Activated naive CD8-positive, alpha-beta T cell treated with anti-CD3 and anti-CD28 coated beads for 36 hours (primary cell): ENCODE results near the gene RPL36A. TPM values are rescaled to one million over a fixed set of nuclear protein-coding genes. Genes with fewer than 3 reads are reported as not detected.

Experiments
- DNase-seq: peaks from one replicate; pipeline ENCODE4 v3.0.0; 2021
- H3K27ac Mint-ChIP-seq: one replicate; pipeline ENCODE4 v1.8.0; 2022; ENCODE audit warnings: mild to moderate bottlenecking, moderate library complexity, mixed read lengths
- H3K27me3 Mint-ChIP-seq: one replicate; pipeline ENCODE4 v1.8.0; 2022; ENCODE audit warnings: mild to moderate bottlenecking, mixed read lengths
- H3K36me3 Mint-ChIP-seq: one replicate; pipeline ENCODE4 v1.8.0; 2021; ENCODE audit warnings: mild to moderate bottlenecking, mixed read lengths
- H3K4me1 Mint-ChIP-seq: one replicate; pipeline ENCODE4 v1.8.0; 2021; ENCODE audit warnings: mixed read lengths
- H3K4me3 Mint-ChIP-seq: one replicate; pipeline ENCODE4 v1.8.0; 2022; ENCODE audit warnings: mild to moderate bottlenecking, moderate library complexity, mixed read lengths
- H3K9me3 Mint-ChIP-seq: one replicate; pipeline ENCODE4 v1.8.0; 2022; ENCODE audit warnings: mixed read lengths
- total RNA-seq, 2 experiments: library from RNA; stranded (reverse); gene quantifications; one replicate each; pipeline ENCODE4 v1.2.3, GENCODE V29; 2021

RPL36A gene
- total RNA-seq, 2 experiments from 2014 or later = 329 to 361 TPM

DNA sequence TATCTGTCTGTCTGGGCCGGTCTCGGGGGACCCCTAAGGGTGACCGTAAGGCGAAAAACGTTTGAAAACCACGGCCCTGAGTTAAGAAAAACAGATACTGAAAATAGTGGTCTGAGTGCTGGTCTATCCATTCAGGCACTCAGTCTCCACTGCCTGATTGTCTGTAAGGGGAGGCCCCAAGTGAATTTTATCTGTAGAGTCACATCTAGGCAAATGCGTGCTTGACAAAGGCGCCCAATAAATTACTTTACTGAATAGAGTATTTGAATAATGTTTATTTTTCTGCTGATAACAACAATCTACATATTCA, 17.7 kb downstream of the RPL36A start:
- no peaks in the 10 kb centered on the region for H3K9me3 Mint-ChIP-seq
- H3K27ac Mint-ChIP-seq = peak overlapping the region; percentile 98
- H3K4me1 Mint-ChIP-seq = peaks cover 27% of the 10 kb centered on the region
- DNase-seq = no peak
- H3K4me3 Mint-ChIP-seq = peak overlapping the region; percentile 91
- peaks cover 29% of the 10 kb centered on the region for H3K36me3 Mint-ChIP-seq
- H3K27me3 Mint-ChIP-seq = no peaks in the 10 kb centered on the region

DNA sequence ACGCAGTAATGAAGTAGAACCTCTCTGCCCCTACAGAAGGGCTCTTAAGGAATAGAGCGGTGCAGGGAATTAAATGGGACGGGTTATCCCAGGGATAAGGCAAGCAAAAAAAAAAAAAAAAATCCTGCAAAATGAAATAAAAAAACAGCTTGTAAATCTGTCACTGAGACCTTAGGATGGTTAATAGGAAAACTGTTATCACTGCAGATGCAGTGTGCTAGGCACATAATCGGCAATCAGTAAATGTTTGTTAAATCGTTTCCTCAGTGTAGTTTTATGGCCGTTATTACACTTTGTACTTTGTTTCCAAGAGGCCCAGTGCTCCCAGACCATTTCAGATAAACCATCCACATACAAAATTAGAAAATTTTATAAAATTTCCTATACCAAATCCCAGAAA, 18.2 kb downstream of the RPL36A start:
- Mint-ChIP-seq H3K27ac (peak overlapping the region; percentile 98), H3K4me1 (peaks cover 26% of the 10 kb centered on the region), H3K36me3 (peaks cover 28% of the 10 kb centered on the region), H3K9me3 (no peaks in the 10 kb centered on the region), H3K4me3 (peak overlapping the region; percentile 91), H3K27me3 (no peaks in the 10 kb centered on the region)
- no peak for DNase-seq

DNA sequence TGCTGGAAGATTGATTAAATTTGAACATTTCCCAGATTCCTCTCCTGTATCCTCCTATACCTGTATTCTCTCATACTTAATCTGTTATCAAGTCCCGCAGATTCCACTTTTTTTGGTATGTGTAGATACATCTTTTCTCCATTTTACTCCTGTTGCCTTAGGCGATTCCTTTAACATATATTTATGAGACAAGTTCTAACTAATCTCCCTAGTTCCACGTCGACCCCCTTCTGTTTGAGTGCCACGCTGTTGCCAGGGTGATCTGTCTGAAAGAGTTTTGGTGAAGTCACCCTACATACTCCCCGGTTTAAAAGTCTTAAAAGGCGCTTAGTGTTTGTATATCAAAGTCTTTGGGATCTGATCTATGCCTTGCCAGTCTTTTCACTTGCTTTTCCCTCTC, 19.6 kb downstream of the RPL36A start:
- H3K27ac Mint-ChIP-seq = peak overlapping the region; percentile 86
- peaks cover 24% of the 10 kb centered on the region for H3K36me3 Mint-ChIP-seq
- H3K9me3 Mint-ChIP-seq = no peaks in the 10 kb centered on the region
- peak; percentile 11 for DNase-seq
- peak overlapping the region; percentile 80 for H3K4me3 Mint-ChIP-seq
- peaks cover 30% of the 10 kb centered on the region for H3K4me1 Mint-ChIP-seq
- no peaks in the 10 kb centered on the region for H3K27me3 Mint-ChIP-seq

DNA sequence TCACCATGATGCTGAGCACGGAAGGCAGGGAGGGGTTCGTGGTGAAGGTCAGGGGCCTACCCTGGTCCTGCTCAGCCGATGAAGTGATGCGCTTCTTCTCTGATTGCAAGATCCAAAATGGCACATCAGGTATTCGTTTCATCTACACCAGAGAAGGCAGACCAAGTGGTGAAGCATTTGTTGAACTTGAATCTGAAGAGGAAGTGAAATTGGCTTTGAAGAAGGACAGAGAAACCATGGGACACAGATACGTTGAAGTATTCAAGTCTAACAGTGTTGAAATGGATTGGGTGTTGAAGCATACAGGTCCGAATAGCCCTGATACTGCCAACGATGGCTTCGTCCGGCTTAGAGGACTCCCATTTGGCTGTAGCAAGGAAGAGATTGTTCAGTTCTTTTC, 21.2 kb downstream of the RPL36A start:
- Mint-ChIP-seq H3K9me3 (no peaks in the 10 kb centered on the region), H3K4me3 (no peak overlapping the region), H3K27me3 (no peaks in the 10 kb centered on the region), H3K4me1 (peaks cover 32% of the 10 kb centered on the region), H3K36me3 (peaks cover 22% of the 10 kb centered on the region), H3K27ac (no peak overlapping the region)
- no peak for DNase-seq

DNA sequence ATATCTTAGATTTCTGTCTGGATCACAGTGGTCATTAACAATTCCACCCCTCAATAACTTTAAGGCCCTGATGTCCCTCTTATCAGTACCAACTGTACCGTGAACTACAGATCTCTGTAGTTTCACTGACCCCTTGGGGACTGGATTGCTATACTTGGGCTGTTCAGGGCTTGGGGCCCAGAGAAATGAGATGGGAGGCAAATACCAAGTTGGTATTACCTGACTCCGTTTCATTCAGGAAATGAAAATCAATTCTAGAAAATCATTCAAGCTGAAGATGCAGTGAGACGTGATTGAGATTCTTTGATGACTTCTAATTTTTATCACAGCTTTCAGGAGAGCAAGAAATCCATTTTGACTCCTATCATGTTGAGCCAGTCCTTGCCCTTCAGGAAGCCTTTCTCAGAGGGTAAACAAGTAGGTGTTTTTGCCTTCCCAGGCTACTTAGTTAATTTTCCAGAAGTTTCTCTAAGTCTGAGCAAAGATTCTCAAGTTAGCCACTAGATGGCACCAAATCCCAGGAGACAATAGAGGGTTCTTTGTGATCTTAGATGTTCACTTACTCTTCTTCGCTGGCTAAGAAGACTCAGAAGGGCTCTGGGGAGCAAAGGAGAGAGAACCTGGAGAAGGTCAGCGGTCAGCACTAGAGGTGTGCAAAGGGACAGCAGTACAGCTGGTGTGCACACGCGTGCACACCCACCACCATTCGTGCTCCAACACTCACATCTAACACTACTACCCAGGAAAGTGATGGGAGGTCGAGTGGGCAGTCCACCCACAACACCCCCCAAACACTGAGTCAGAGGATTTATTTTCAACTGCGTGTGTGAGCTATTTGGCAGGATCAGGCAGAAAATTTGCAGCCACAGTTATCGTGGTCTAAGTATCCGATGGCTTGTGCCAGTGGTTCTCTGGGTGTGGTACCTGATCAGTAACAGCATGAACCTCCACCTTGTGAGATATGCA, 24.7 kb downstream of the RPL36A start:
- Mint-ChIP-seq H3K27me3 (no peaks in the 10 kb centered on the region), H3K27ac (peak overlapping the region; percentile 90), H3K36me3 (peaks cover 24% of the 10 kb centered on the region), H3K4me3 (peak overlapping the region; percentile 25), H3K9me3 (no peaks in the 10 kb centered on the region), H3K4me1 (peaks cover 42% of the 10 kb centered on the region)
- DNase-seq = no peak

DNA sequence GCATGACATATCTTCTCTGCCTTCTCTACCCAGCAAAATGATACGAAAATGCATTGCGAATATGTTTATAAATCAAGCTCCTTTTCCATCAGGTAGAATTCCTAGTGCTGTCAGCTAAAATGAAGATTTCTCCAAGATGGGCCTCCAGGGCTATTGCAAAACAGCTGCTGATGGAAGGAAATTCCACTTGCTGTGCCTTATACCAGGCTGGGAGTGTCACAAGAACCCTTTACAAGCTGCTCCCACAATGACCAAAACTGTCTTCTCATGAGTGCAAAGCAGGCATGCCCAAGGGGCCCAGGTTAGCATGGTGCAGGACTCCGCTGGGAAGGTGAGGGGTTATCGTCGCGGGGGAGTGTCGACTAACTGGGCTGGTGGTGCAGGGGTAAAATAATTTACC, 25.9 kb downstream of the RPL36A start:
- DNase-seq = no peak
- H3K27me3 Mint-ChIP-seq = no peaks in the 10 kb centered on the region
- H3K36me3 Mint-ChIP-seq = peaks cover 27% of the 10 kb centered on the region
- H3K4me3 Mint-ChIP-seq = no peak overlapping the region
- H3K27ac Mint-ChIP-seq = peak overlapping the region; percentile 12
- H3K9me3 Mint-ChIP-seq = no peaks in the 10 kb centered on the region
- H3K4me1 Mint-ChIP-seq = peaks cover 37% of the 10 kb centered on the region

DNA sequence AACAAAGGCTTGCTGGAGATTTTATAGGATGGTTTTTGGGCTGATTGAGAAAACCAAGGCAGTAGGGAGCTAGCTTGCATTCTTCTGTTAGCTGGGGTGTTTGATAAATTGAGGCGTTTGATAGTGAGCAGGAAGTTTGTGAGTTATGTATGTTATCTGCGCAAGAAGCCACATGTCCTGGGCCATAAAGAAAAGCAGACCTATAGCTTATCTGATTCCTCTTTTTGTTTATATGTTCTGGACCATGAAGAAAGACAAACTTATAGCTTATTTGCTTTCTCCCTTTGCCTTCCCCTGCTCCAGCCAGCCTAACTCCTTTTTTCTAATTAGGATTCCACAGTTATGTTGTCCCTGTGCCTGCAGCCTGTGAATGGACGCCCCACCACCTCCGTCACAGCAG, 26.4 kb downstream of the RPL36A start:
- Mint-ChIP-seq H3K27me3 (no peaks in the 10 kb centered on the region), H3K9me3 (no peaks in the 10 kb centered on the region), H3K27ac (peak overlapping the region; percentile 90), H3K36me3 (peaks cover 22% of the 10 kb centered on the region), H3K4me1 (peaks cover 32% of the 10 kb centered on the region), H3K4me3 (peak overlapping the region; percentile 92)
- DNase-seq = no peak

DNA sequence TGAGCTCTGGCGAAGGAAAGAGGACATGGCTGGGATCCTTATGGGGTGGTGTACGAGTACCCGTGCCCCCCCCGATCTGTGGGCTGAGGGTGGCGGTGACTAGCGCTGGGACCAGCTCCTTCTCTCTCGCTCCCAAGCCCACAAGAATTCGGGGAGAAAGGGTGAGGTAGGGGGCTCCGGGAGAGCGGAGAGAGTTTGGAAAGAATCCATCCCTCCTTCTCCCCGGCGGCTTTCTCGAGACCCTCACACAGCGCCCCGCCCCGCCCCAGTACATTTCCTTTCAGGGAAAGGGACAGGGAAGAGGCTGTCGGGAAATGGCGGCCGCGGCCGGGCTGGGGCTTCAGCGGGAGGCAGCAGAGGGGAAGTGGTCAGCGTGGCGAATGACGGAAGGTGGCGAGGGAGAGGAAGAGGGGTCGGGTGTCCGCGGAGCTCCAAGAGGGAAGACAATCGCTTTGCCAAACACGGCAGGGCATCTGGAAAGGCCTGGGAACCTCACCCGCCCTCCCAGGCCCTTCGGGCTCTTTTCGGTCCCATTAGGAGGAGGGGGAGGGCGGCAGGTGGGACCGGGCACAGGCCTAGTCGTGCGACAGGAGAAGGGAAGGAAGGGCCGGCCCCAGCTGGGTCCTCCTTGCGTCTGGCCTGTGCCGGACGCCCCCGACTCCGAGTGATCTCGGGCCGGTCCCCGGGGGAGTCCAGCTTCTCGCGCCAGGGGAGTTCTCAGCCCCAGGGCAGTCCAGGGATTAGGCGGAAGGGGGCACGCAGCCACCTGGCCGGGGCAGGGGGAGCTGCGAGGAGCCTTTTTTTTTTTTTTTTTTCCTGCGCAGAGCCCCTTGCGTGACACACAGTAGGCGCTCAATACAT, 27.4 kb downstream of the RPL36A start:
- Mint-ChIP-seq H3K4me3 (peak overlapping the region; percentile 92), H3K4me1 (peaks cover 24% of the 10 kb centered on the region), H3K36me3 (peaks cover 15% of the 10 kb centered on the region), H3K9me3 (no peaks in the 10 kb centered on the region), H3K27ac (peak overlapping the region; percentile 90), H3K27me3 (no peaks in the 10 kb centered on the region)
- peak; percentile 38 for DNase-seq

DNA sequence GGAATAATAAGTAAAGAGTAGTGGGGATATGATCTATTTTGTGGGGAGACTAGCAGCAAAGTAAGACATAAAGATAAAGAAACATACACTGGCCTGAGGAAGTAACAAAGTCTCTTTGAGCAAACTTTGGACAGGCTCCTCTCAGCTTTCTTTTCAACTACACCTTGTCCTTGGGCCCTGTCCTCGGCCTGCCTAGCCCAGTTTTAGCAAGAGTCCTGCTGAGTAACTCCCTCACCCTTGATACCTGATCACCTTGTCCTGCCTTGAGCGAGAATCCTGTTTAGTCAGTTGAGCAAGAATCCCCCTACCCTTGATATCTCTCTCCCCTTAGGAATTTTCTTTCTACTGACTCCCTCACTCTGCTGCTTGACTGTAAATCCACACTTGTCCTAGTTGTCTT, 28.7 kb downstream of the RPL36A start:
- no peak for DNase-seq
- H3K27ac Mint-ChIP-seq = no peak overlapping the region
- peaks cover 24% of the 10 kb centered on the region for H3K4me1 Mint-ChIP-seq
- peaks cover 15% of the 10 kb centered on the region for H3K36me3 Mint-ChIP-seq
- H3K4me3 Mint-ChIP-seq = no peak overlapping the region
- H3K27me3 Mint-ChIP-seq = no peaks in the 10 kb centered on the region
- H3K9me3 Mint-ChIP-seq = no peaks in the 10 kb centered on the region

DNA sequence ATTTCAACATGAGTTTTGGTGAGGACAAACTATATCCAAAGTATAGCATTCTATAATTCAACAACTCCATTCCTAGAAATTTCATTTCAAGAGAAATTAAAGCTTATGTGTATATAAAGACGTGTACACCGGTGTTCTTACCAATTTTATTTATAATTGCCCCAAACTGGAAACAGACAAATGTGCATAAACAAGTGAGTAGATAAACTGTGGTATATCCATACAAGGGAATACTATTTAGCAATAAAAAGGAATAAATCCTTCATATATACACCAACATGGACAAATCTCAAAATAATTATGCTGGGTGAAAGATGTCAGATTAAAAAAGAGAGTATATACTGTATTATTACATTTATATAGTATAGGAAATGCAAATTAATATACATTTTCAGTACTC, 37.1 kb downstream of the RPL36A start:
- peaks cover 42% of the 10 kb centered on the region for H3K36me3 Mint-ChIP-seq
- no peak overlapping the region for H3K4me3 Mint-ChIP-seq
- no peaks in the 10 kb centered on the region for H3K9me3 Mint-ChIP-seq
- no peak for DNase-seq
- H3K27me3 Mint-ChIP-seq = no peaks in the 10 kb centered on the region
- H3K4me1 Mint-ChIP-seq = peaks cover 10% of the 10 kb centered on the region
- H3K27ac Mint-ChIP-seq = no peak overlapping the region

DNA sequence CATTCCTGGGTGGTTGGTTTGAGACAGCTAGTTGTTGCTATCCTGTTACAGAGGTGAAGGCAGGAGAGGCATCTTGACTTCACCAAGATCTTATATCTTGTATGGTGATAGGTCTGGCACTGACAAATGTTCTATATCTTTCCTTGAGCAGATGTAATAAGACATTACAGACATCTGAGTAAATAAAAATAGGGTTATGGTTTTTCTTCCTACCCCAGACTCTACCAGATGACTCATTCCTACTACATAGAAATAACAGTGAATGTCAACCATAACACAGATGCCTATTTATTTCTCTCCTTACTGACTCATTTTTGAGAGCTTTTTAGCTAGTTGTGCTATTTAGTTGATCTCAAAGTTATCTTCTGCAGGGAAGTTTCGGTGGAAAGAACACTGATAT, 39.1 kb downstream of the RPL36A start:
- no peaks in the 10 kb centered on the region for H3K9me3 Mint-ChIP-seq
- H3K27me3 Mint-ChIP-seq = no peaks in the 10 kb centered on the region
- peaks cover 40% of the 10 kb centered on the region for H3K36me3 Mint-ChIP-seq
- H3K4me1 Mint-ChIP-seq = peaks cover 10% of the 10 kb centered on the region
- DNase-seq = no peak
- H3K27ac Mint-ChIP-seq = peak overlapping the region; percentile 23
- no peak overlapping the region for H3K4me3 Mint-ChIP-seq

DNA sequence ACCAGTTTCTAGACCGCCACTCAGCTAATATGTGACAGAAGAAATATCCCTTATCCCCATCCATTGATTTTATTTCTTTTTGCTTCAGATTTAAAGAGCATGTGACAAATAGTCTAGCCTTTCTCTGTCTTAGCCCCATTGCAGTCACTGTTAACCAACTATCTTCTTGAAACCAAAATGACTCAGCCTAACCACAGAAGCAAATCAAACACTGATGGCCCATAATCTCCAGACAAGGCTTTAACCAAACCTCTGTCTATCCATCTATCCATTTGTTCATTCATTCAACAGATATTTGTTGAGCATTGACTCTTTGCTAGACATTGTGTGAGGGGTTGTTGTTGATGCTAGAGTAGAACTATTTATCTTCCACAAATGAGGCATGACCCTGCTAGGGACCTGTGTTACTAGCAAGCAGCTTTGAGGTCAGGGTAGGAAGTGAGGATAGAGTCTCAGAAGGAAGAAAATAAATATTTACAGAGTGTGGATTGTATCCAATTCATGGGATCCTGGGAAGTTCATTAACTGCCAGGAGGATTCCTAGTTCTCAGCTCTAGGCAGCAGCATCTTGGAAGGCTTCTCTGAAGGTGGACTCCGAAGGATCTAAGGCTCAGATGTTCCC, 39.8 kb downstream of the RPL36A start:
- Mint-ChIP-seq H3K27ac (peak overlapping the region; percentile 23), H3K36me3 (peaks cover 36% of the 10 kb centered on the region), H3K4me1 (peaks cover 10% of the 10 kb centered on the region), H3K4me3 (no peak overlapping the region), H3K27me3 (no peaks in the 10 kb centered on the region), H3K9me3 (no peaks in the 10 kb centered on the region)
- DNase-seq = no peak

DNA sequence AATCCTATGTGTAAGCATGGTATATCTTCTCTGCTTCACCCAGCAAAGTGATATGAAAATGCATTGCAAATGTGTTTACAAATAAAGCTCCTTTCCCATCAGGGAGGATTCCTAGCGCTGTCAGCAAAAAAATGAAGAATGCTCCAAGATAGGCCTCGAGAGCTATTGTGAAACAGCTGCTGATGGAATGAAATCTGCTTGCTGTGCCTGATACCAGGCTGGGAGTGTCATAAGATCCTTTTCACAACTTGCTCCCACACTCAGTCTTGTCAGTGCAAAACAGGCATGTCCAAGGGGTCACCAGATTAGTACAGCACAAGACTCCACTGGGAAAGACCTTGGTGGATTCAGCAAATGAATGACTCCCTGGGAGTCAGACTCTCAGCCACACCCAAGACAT, 51.3 kb downstream of the RPL36A start:
- Mint-ChIP-seq H3K27me3 (no peaks in the 10 kb centered on the region), H3K9me3 (no peaks in the 10 kb centered on the region), H3K4me3 (no peak overlapping the region), H3K4me1 (peaks cover 3% of the 10 kb centered on the region), H3K27ac (no peak overlapping the region), H3K36me3 (peaks cover 34% of the 10 kb centered on the region)
- DNase-seq = no peak
